HCT116 (cell line): ENCODE results near the gene PNPO. TPM values are rescaled to one million over a fixed set of nuclear protein-coding genes. Genes with fewer than 3 reads are reported as not detected.
A peak's percentile ranks its signal among the peaks of the same experiment; 100 is the strongest.

Experiments
- ATAC-seq: fragments of 200-7000 bp; cut with Tn5 transposase; 2 replicates; pipeline ENCODE4 v1.9.1; 2020; ENCODE audit warnings: mild to moderate bottlenecking, moderate library complexity
- BruUV-seq: library from RNA; stranded (reverse); fragments of 400-500 nt; replicated peaks from 2 replicates; lab custom pipeline; 2021; lab: Mats Ljungman, UMichigan
- CTCF ChIA-PET: fragments of 300-600 bp; sonication (Branson Sonifier 250); formaldehyde crosslinking; loops from one replicate; lab custom pipeline; 2021; ENCODE audit warnings: antibody characterized with exemption; lab: Charles Lee
- POLR2A ChIA-PET: fragments of 300-600, 350-600 bp; sonication (Branson Sonifier 250); formaldehyde crosslinking; loops from one replicate; lab custom pipeline; 2021; ENCODE audit warnings: antibody characterized with exemption; lab: Charles Lee
- RAD21 ChIA-PET, 2 experiments: fragments of 300-600 bp; sonication (Branson Sonifier 250); formaldehyde crosslinking; loops; one replicate each; lab custom pipeline; 2023; ENCODE audit warnings: low total read pairs in 2 of 2; ENCODE audit not compliant: uncharacterized antibody in 2 of 2, unreplicated experiment in 2 of 2, low non-redundant PET in 1 of 2; lab: Charles Lee
- DNase-seq: peaks from one replicate; pipeline ENCODE4 v3.0.0-alpha.2; 2010; ENCODE audit warnings: low read depth, low spot score
- H2AFZ ChIP-seq: fragments of 200-600 bp; shearing (Covaris generic), sonication (generic); 2 replicates; pipeline ENCODE4 v1.6.1; 2017; ENCODE audit warnings: low read depth, mixed run types, mixed read lengths, antibody characterized with exemption, low read length; ENCODE audit not compliant: poor library complexity, severe bottlenecking
- H3K27ac ChIP-seq: 2 replicates; pipeline ENCODE4 v1.5.1; 2012; ENCODE audit warnings: low read depth, low read length
- H3K27me3 ChIP-seq: fragments of 200-600 bp; sonication (generic); 2 replicates; pipeline ENCODE4 v1.6.1; 2016; ENCODE audit warnings: mixed run types, low read length, mixed read lengths; ENCODE audit not compliant: insufficient read depth
- H3K36me3 ChIP-seq, 2 experiments: fragments of 200-500 bp in 1 of 2; fragments of 200-600 bp in 1 of 2; sonication (Bioruptor generic) in 1 of 2; sonication (generic) in 1 of 2; 2 replicates each; pipeline versions ENCODE4 v1.5.1 to v1.6.1; 2014 to 2016; ENCODE audit warnings: low read length in 2 of 2, inconsistent platforms in 1 of 2, mixed read lengths in 1 of 2, mixed run types in 1 of 2; ENCODE audit not compliant: insufficient read depth in 2 of 2, control insufficient read depth in 1 of 2
- H3K4me1 ChIP-seq, 2 experiments: fragments of 200-600 bp in 1 of 2; sonication (generic) in 1 of 2; 2 replicates each; pipeline versions ENCODE4 v1.5.1 to v1.6.1; 2012 to 2017; ENCODE audit warnings: low read length in 2 of 2, inconsistent platforms in 1 of 2, mild to moderate bottlenecking in 1 of 2, mixed read lengths in 1 of 2, mixed run types in 1 of 2, moderate library complexity in 1 of 2; ENCODE audit not compliant: insufficient read depth in 2 of 2, control insufficient read depth in 1 of 2
- H3K4me2 ChIP-seq: fragments of 200-600 bp; sonication (generic); 2 replicates; pipeline ENCODE4 v1.6.1; 2017; ENCODE audit warnings: mixed run types, low read length, mixed read lengths
- H3K4me3 ChIP-seq, 2 experiments: fragments of 200-600 bp in 1 of 2; sonication (generic) in 1 of 2; replicated peaks in 1 of 2; 2 replicates each; pipeline ENCODE4 v1.5.1; 2011 to 2016; ENCODE audit warnings: low read length in 2 of 2, control low read depth in 1 of 2, low read depth in 1 of 2, mild to moderate bottlenecking in 1 of 2, mixed read lengths in 1 of 2, mixed run types in 1 of 2
- H3K79me2 ChIP-seq: fragments of 200-600 bp; sonication (generic); 2 replicates; pipeline ENCODE4 v1.6.1; 2017; ENCODE audit warnings: mild to moderate bottlenecking, mixed run types, low read length, moderate library complexity, mixed read lengths; ENCODE audit not compliant: insufficient read depth
- H3K9ac ChIP-seq: fragments of 200-600 bp; sonication (generic); 2 replicates; pipeline ENCODE4 v1.6.1; 2016; ENCODE audit warnings: low read length, mixed read lengths
- H3K9me2 ChIP-seq: fragments of 200-600 bp; sonication (generic), shearing (Covaris generic); 2 replicates; pipeline ENCODE4 v1.6.1; 2017; ENCODE audit warnings: mixed run types, mild to moderate bottlenecking, moderate library complexity; ENCODE audit not compliant: insufficient read depth
- H3K9me3 ChIP-seq, 2 experiments: fragments of 200-500 bp in 1 of 2; fragments of 200-600 bp in 1 of 2; sonication (Bioruptor generic) in 1 of 2; sonication (generic) in 1 of 2; 2 replicates each; pipeline ENCODE4 v1.6.1; 2014 to 2017; ENCODE audit warnings: low read length in 2 of 2, mixed read lengths in 2 of 2, inconsistent platforms in 1 of 2, low read depth in 1 of 2, mild to moderate bottlenecking in 1 of 2, mixed run types in 1 of 2, moderate library complexity in 1 of 2; ENCODE audit not compliant: control insufficient read depth in 1 of 2, insufficient read depth in 1 of 2
- H4K20me1 ChIP-seq: fragments of 200-600 bp; sonication (generic), shearing (Covaris generic); 2 replicates; pipeline ENCODE4 v1.6.1; 2017; ENCODE audit warnings: mixed run types, mild to moderate bottlenecking, moderate library complexity; ENCODE audit not compliant: insufficient read depth
- CBX3 ChIP-seq: IDR thresholded peaks from 2 replicates; pipeline ENCODE4 v1.6.1; 2012; ENCODE audit warnings: low read depth
- CEBPB ChIP-seq: IDR thresholded peaks from 2 replicates; pipeline ENCODE4 v1.6.1; 2012; ENCODE audit warnings: low read depth
- EGR1 ChIP-seq: IDR thresholded peaks from 2 replicates; pipeline ENCODE4 v1.6.1; 2012; ENCODE audit warnings: low read depth
- ELF1 ChIP-seq: IDR thresholded peaks from 2 replicates; pipeline ENCODE4 v1.6.1; 2012; ENCODE audit warnings: low read depth, borderline replicate concordance
- EZH2 ChIP-seq: fragments of 200-600 bp; sonication (generic); IDR thresholded peaks from 2 replicates; pipeline ENCODE4 v1.6.1; 2017; ENCODE audit warnings: antibody characterized with exemption, mixed run types
- EZH2phosphoT487 ChIP-seq: fragments of 200-600 bp; IDR thresholded peaks from 2 replicates; pipeline ENCODE4 v1.6.1; 2018; ENCODE audit warnings: antibody characterized with exemption, borderline replicate concordance
- FOSL1 ChIP-seq: IDR thresholded peaks from 2 replicates; pipeline ENCODE4 v1.6.1; 2012; ENCODE audit warnings: low read depth
- JUND ChIP-seq: IDR thresholded peaks from 2 replicates; pipeline ENCODE4 v1.6.1; 2012
- POLR2A ChIP-seq: IDR thresholded peaks from 2 replicates; pipeline ENCODE4 v1.7.0; 2011; ENCODE audit warnings: borderline replicate concordance; ENCODE audit not compliant: insufficient read depth, insufficient read length; ENCODE audit errors: extremely low read depth
- POLR2AphosphoS5 ChIP-seq: IDR thresholded peaks from 2 replicates; pipeline ENCODE4 v1.6.1; 2011; ENCODE audit warnings: mild to moderate bottlenecking, low read depth, low read length, moderate library complexity
- RAD21 ChIP-seq: IDR thresholded peaks from 2 replicates; pipeline ENCODE4 v1.6.1; 2012; ENCODE audit warnings: low read depth, mild to moderate bottlenecking
- SIN3A ChIP-seq: IDR thresholded peaks from 2 replicates; pipeline ENCODE4 v1.6.1; 2012; ENCODE audit warnings: low read depth
- SRF ChIP-seq: IDR thresholded peaks from 2 replicates; pipeline ENCODE4 v1.6.1; 2012; ENCODE audit warnings: low read depth
- ZNF274 ChIP-seq: fragments of 200-500 bp; sonication (Bioruptor generic); IDR thresholded peaks from 2 replicates; pipeline ENCODE4 v1.6.1; 2014; ENCODE audit warnings: mild to moderate bottlenecking, low read depth, low read length, inconsistent platforms
- intact Hi-C: fragments of 100-400 bp; cut with micrococcal nuclease; formaldehyde crosslinking; loops from 2 replicates; pipeline ENCODE4 v1.10.0; 2022
- total RNA-seq: library from RNA; stranded (reverse); gene quantifications from one replicate; pipeline ENCODE4 v1.2.1, GENCODE V29; 2021; ENCODE audit not compliant: unreplicated experiment
- TF ChIP-seq, protein P1 (sequence below): IDR thresholded peaks from 2 replicates; pipeline ENCODE4 v1.6.1; 2012

PNPO gene
- total RNA-seq, 1 experiment from 2014 or later: 74.9 TPM

DNA sequence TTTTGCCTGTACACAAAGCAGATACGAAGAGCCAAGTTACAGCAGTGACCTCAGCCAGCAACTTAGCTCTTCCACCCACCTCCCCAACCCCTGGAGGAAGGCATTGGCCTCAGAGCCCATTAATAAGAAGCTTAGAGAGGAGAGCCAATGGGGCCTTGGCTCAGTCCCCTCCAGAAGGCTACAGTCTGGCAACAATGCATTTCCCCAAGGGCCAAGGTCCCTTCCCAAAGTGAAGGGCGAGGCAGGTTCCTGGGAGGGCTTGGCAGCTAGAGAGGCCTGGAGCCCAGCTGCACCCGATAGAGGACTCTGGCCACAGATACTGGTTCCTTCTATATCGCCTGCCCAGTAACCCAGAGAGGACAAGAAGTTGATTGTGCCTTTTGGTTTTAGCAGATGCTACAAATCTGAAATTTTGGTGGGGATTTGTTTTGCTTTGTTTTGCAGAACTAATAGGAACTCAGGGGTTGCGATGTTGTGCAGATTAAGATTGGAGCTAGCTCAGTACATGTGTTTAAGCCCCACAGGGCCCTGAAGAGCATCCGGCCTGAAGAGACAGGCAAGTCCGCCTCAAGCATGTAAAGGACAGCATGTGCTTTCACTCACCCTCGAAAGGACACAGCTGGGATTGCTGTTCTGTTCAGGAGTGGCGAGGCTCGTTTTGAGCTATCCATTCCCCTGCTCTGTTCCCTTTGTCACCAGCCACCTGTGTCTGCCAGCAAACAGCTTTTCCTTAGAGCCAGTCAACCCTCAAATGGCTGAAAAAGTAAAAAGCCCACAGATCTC lies 12.0 kb upstream of the PNPO start:
- Histone ChIP-seq H3K27me3 (no peaks in the 10 kb centered on the region), H3K9me3 (no peaks in the 10 kb centered on the region), H2AFZ (no peak overlapping the region), H3K79me2 (no peaks in the 10 kb centered on the region), H3K27ac (no peak overlapping the region), H3K9me2 (no peaks in the 10 kb centered on the region), H3K4me3 (no peak overlapping the region), H4K20me1 (no peaks in the 10 kb centered on the region), H3K36me3 (peaks cover 0 to 7% of the 10 kb centered on the region in 2 experiments; a peak in 2 of 4 replicates), H3K4me2 (no peak overlapping the region), H3K9ac (no peak overlapping the region), H3K4me1 (peaks cover 12 to 24% of the 10 kb centered on the region in 2 experiments)
- no TSS peak for BruUV-seq
- intact Hi-C loops: no loop called here
- ChIA-PET RAD21 (no interaction called here), POLR2A (interaction anchor here (1.1 kb wide), 1 partner anchor 34 kb away, joined by 6 read pairs; the partner anchor contains the start of gene SP2), CTCF (interaction anchor here (1.2 to 3.8 kb wide), 2 partner anchors 17 to 41 kb away, joined by 3 to 15 read pairs; partner anchors contain the start of gene CDK5RAP3)
- ATAC-seq: no peak
- TF ChIP-seq SIN3A: no peak
- no peak for TF ChIP-seq JUND
- no peak for TF ChIP-seq FOSL1
- no peak for TF ChIP-seq EGR1
- no peak for TF ChIP-seq SRF
- TF ChIP-seq POLR2A: no peak
- TF ChIP-seq CEBPB: no peak
- no peak for TF ChIP-seq ZNF274
- TF ChIP-seq POLR2AphosphoS5: no peak
- no peak for TF ChIP-seq RAD21
- no peak for DNase-seq

DNA sequence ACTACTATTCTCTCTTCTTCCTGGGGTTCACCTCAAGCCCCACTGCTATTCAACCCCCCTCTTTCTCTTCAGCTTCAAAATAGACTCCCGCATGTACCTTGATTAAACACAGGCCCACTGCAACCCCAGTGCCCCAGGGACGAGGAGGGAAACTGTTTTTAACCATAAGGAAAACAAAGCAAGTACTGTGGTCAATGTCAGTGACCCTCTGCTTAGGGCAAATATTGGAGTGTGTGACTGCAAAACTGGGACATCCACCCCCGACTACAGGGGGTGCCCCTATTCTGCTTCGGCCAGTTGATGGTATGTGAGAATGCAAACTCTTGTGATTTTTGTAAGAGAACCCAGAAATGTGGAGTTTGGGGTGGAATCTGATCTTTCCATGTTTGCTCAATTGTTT lies 9.5 kb upstream of the PNPO start:
- no peaks in the 10 kb centered on the region for H3K9me2 ChIP-seq
- CTCF ChIA-PET: interaction anchor here (1.2 to 3.8 kb wide), 2 partner anchors 9 to 15 kb away, joined by 3 to 15 read pairs; partner anchors contain the start of gene PNPO
- BruUV-seq: no TSS peak
- no peaks in the 10 kb centered on the region for H4K20me1 ChIP-seq
- H3K27me3 ChIP-seq: no peaks in the 10 kb centered on the region
- 0 out of 2 replicates have a peak, but pooled peaks cover 1% of the 10 kb centered on the region for H3K79me2 ChIP-seq
- ATAC-seq: no peak
- POLR2A ChIA-PET: interaction anchor here (1.7 kb wide), 1 partner anchor 9 kb away, joined by 4 read pairs; the partner anchor contains the start of gene PNPO
- no peak overlapping the region for H2AFZ ChIP-seq
- no peak overlapping the region for H3K27ac ChIP-seq
- intact Hi-C loops: no loop called here
- H3K36me3 ChIP-seq: 0 out of 4 replicates have a peak, but pooled peaks cover 0 to under 1% of the 10 kb centered on the region in 2 experiments
- no peak overlapping the region for H3K4me3 ChIP-seq
- H3K9me3 ChIP-seq: no peaks in the 10 kb centered on the region
- peak overlapping the region; percentile 50; the same call in 1 of the 2 replicates for H3K4me2 ChIP-seq
- H3K4me1 ChIP-seq: peaks cover 34 to 48% of the 10 kb centered on the region in 2 experiments
- RAD21 ChIA-PET: no interaction called here
- no peak for TF ChIP-seq CBX3
- TF ChIP-seq EGR1: no peak
- TF ChIP-seq ELF1: no peak
- TF ChIP-seq POLR2AphosphoS5: no peak
- TF ChIP-seq, protein P1, sequence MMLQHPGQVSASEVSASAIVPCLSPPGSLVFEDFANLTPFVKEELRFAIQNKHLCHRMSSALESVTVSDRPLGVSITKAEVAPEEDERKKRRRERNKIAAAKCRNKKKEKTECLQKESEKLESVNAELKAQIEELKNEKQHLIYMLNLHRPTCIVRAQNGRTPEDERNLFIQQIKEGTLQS: no peak
- no peak for TF ChIP-seq EZH2
- no peak for TF ChIP-seq ZNF274
- TF ChIP-seq EZH2phosphoT487: no peak
- TF ChIP-seq RAD21: no peak
- TF ChIP-seq, all 23 proteins: peak for 0
- no peak overlapping the region for H3K9ac ChIP-seq
- DNase-seq: no peak
